ENCODE results near the gene CRYGN.

CRYGN gene

DNA sequence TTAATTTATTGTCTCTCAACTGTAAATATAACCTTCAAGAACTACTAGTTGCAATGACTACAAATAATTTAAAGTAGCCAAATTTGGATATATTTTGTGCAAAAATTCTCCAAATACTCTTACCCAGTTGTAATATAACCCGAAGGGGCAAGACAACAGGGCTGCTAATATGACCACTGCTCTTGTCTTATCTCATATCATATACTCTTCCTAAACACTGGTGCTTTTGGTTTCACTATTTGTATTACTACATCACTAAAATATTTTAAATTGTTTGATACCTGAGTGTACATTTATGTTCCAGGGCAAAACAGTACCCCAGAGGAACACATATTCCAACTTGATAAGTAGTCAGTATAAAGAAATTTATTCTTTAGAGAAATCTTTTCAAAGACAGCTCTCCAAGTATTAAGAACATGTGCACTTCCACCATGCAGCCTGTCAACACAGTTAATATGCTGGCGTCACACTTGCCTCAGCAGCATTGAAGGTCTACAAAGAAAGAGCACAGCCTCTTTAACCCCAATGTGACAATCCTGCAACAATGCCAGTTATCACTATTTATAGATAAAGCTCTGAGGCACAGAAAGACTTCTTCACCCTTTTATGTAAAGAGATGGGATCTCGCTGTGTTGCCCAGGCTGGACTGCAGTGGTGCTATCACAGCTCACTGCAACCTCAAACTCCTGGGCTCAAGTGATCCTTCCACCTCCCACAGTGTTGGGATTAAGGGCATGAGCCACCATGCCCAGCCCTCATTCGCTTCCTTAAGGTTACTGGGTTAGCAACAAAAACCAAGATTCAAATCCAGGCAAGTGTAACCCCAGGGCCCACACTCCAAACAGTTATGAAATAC, 41.9 kb upstream of the CRYGN start (continued):
- TF ChIP-seq BACH2 (CRISPR knock-in tag; IDR thresholded peaks at IDR 0.05; ENCODE audit: borderline replicate concordance) (no peak), TCF4 (CRISPR knock-in tag; IDR thresholded peaks at IDR 0.05; ENCODE audit: borderline replicate concordance) (no peak), ZFP30 (CRISPR knock-in tag; IDR thresholded peaks at IDR 0.05) (no peak), RARB (CRISPR knock-in tag; IDR thresholded peaks at IDR 0.05) (no peak)

DNA sequence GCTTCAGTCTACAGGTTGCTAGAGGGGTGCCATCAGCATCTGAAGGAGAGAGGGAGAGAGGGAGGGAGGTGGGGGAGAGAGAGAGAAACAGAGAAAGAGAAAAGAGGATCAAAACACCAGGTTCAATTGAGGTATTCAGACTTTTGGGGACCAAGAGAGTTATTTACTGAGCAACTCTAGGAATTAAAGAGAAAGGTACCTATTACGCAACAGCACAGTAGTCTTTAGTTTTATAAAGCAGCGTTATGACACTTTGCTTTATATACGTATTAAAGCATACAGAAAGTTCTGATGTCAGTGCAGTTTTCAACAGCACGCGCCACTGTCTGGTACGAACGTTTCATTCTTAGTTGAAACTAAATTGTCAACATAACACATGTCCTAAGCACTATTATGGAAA, 37.9 kb upstream of the CRYGN start:
- TF ChIP-seq, protein P1, sequence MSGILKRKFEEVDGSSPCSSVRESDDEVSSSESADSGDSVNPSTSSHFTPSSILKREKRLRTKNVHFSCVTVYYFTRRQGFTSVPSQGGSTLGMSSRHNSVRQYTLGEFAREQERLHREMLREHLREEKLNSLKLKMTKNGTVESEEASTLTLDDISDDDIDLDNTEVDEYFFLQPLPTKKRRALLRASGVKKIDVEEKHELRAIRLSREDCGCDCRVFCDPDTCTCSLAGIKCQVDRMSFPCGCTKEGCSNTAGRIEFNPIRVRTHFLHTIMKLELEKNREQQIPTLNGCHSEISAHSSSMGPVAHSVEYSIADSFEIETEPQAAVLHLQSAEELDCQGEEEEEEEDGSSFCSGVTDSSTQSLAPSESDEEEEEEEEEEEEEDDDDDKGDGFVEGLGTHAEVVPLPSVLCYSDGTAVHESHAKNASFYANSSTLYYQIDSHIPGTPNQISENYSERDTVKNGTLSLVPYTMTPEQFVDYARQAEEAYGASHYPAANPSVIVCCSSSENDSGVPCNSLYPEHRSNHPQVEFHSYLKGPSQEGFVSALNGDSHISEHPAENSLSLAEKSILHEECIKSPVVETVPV (CRISPR knock-in tag; IDR thresholded peaks at IDR 0.05) = no peak
- TF ChIP-seq CSDC2 (CRISPR knock-in tag; IDR thresholded peaks at IDR 0.05) (no peak), PPARA (CRISPR knock-in tag; IDR thresholded peaks at IDR 0.05; ENCODE audit: borderline replicate concordance) (no peak), ARNTL (CRISPR knock-in tag; IDR thresholded peaks at IDR 0.05; ENCODE audit: borderline replicate concordance, low read depth) (no peak), TOX (CRISPR knock-in tag; IDR thresholded peaks at IDR 0.05; ENCODE audit: borderline replicate concordance) (no peak), RARB (CRISPR knock-in tag; IDR thresholded peaks at IDR 0.05) (no peak), ZNF70 (CRISPR knock-in tag; IDR thresholded peaks at IDR 0.05) (no peak), TCF4 (CRISPR knock-in tag; IDR thresholded peaks at IDR 0.05; ENCODE audit: borderline replicate concordance) (no peak), SNAI2 (CRISPR knock-in tag; IDR thresholded peaks at IDR 0.05) (no peak), OSR1 (CRISPR knock-in tag; IDR thresholded peaks at IDR 0.05) (no peak)
- TF ChIP-seq, protein P2, sequence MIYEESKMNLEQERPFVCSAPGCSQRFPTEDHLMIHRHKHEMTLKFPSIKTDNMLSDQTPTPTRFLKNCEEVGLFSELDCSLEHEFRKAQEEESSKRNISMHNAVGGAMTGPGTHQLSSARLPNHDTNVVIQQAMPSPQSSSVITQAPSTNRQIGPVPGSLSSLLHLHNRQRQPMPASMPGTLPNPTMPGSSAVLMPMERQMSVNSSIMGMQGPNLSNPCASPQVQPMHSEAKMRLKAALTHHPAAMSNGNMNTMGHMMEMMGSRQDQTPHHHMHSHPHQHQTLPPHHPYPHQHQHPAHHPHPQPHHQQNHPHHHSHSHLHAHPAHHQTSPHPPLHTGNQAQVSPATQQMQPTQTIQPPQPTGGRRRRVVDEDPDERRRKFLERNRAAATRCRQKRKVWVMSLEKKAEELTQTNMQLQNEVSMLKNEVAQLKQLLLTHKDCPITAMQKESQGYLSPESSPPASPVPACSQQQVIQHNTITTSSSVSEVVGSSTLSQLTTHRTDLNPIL (CRISPR knock-in tag; IDR thresholded peaks at IDR 0.05; ENCODE audit: low read depth) = no peak
- ATAC-seq = no peak

DNA sequence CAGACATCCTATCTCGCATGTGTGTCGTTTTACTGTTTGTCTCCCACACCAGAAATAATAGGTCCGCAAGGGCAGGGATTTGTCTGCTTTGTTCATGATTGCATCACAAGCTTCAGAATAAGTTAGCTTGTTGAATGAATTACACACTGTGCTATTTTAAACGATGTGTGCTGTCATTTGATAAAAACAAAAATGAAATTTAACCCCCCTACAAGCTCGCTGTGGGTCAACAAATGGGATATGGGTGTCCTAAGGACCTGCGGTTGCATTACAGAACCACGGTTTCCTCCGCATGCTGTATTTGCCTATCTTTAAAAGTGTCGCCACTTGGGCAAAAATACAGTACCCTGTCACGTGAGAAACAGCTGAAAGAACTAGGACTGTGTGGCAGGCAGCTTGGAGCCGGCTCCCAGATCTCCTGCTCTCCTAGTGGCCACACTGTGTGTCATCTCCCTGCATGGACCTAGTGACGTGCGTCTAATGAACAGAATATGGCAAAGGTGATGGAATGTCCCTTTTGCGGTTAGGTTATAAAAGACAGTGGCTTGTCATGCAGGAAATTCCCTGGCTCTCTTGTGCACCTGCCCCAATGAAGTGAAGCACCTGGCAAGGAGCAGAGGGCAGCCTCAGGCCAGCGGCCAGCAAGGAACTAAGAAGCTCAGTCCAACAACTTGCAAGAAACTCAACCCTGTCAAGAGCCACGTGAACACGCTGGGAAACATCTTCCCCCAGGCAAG, 32.9 kb upstream of the CRYGN start:
- ATAC-seq = no peak
- TF ChIP-seq, protein P3, sequence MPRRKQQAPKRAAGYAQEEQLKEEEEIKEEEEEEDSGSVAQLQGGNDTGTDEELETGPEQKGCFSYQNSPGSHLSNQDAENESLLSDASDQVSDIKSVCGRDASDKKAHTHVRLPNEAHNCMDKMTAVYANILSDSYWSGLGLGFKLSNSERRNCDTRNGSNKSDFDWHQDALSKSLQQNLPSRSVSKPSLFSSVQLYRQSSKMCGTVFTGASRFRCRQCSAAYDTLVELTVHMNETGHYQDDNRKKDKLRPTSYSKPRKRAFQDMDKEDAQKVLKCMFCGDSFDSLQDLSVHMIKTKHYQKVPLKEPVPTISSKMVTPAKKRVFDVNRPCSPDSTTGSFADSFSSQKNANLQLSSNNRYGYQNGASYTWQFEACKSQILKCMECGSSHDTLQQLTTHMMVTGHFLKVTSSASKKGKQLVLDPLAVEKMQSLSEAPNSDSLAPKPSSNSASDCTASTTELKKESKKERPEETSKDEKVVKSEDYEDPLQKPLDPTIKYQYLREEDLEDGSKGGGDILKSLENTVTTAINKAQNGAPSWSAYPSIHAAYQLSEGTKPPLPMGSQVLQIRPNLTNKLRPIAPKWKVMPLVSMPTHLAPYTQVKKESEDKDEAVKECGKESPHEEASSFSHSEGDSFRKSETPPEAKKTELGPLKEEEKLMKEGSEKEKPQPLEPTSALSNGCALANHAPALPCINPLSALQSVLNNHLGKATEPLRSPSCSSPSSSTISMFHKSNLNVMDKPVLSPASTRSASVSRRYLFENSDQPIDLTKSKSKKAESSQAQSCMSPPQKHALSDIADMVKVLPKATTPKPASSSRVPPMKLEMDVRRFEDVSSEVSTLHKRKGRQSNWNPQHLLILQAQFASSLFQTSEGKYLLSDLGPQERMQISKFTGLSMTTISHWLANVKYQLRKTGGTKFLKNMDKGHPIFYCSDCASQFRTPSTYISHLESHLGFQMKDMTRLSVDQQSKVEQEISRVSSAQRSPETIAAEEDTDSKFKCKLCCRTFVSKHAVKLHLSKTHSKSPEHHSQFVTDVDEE (CRISPR knock-in tag; IDR thresholded peaks at IDR 0.05) = no peak
- TF ChIP-seq ZNF565 (CRISPR knock-in tag; conservative IDR thresholded peaks at IDR 0.05; ENCODE audit: low read depth) = no peak
- no peak for TF ChIP-seq ZC3H10 (CRISPR knock-in tag; IDR thresholded peaks at IDR 0.05)
- TF ChIP-seq, protein P4, sequence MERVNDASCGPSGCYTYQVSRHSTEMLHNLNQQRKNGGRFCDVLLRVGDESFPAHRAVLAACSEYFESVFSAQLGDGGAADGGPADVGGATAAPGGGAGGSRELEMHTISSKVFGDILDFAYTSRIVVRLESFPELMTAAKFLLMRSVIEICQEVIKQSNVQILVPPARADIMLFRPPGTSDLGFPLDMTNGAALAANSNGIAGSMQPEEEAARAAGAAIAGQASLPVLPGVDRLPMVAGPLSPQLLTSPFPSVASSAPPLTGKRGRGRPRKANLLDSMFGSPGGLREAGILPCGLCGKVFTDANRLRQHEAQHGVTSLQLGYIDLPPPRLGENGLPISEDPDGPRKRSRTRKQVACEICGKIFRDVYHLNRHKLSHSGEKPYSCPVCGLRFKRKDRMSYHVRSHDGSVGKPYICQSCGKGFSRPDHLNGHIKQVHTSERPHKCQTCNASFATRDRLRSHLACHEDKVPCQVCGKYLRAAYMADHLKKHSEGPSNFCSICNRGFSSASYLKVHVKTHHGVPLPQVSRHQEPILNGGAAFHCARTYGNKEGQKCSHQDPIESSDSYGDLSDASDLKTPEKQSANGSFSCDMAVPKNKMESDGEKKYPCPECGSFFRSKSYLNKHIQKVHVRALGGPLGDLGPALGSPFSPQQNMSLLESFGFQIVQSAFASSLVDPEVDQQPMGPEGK (CRISPR knock-in tag; IDR thresholded peaks at IDR 0.05; ENCODE audit: borderline replicate concordance) = no peak
- no peak for TF ChIP-seq CSDC2 (CRISPR knock-in tag; IDR thresholded peaks at IDR 0.05)
- TF ChIP-seq, protein P2 (CRISPR knock-in tag; IDR thresholded peaks at IDR 0.05; ENCODE audit: low read depth) = no peak
- no peak for TF ChIP-seq SNAI2 (CRISPR knock-in tag; IDR thresholded peaks at IDR 0.05)
- no peak for TF ChIP-seq ZFP30 (CRISPR knock-in tag; IDR thresholded peaks at IDR 0.05)
- TF ChIP-seq TOX (CRISPR knock-in tag; IDR thresholded peaks at IDR 0.05; ENCODE audit: borderline replicate concordance) = no peak
- no peak for TF ChIP-seq ZNF70 (CRISPR knock-in tag; IDR thresholded peaks at IDR 0.05)
- TF ChIP-seq PPARA (CRISPR knock-in tag; IDR thresholded peaks at IDR 0.05; ENCODE audit: borderline replicate concordance) = no peak

Data from SK-N-SH treated with all-trans-retinoic acid at 6 μM for 48 hours (cell line).